Endothelial cell of umbilical vein (primary cell): Measurements from ENCODE around the gene RO60. TPM values are rescaled to one million over a fixed set of nuclear protein-coding genes. Genes with fewer than 3 reads are reported as not detected.

Source experiments
- BruUV-seq: library from RNA; stranded (reverse); fragments of 400-500 nt; replicated peaks from 2 replicates; lab custom pipeline; 2021; lab: Mats Ljungman, UMichigan
- CTCF ChIA-PET: fragments of 300-600, 350-600 bp; sonication (Branson Sonifier 250); formaldehyde crosslinking; loops from one replicate; lab custom pipeline; 2021; ENCODE audit warnings: antibody characterized with exemption, inconsistent platforms; lab: Charles Lee
- POLR2A ChIA-PET: fragments of 300-600, 350-600 bp; sonication (Branson Sonifier 250); formaldehyde crosslinking; loops from one replicate; lab custom pipeline; 2021; ENCODE audit warnings: antibody characterized with exemption, inconsistent platforms; lab: Charles Lee
- DNase-seq: peaks from one replicate; pipeline ENCODE4 v3.0.0-alpha.2; 2011; ENCODE audit warnings: low read depth, low spot score
- FAIRE-seq: peaks from 2 replicates; lab custom pipeline; 2011; peaks lifted over from hg19 to GRCh38; lab: Jason Lieb, UNC
- H2AFZ ChIP-seq: 2 replicates; pipeline ENCODE4 v1.6.0; 2012; ENCODE audit warnings: low read depth, low read length, control low read depth, inconsistent platforms
- H3K27ac ChIP-seq: 2 replicates; pipeline ENCODE4 v1.5.1; 2011; ENCODE audit warnings: low read depth, mild to moderate bottlenecking, control low read depth, low read length, moderate library complexity; ENCODE audit not compliant: insufficient read depth
- H3K27me3 ChIP-seq, 2 experiments: 2 replicates each; pipeline versions ENCODE4 v1.6.0 to v1.6.1; 2011; ENCODE audit warnings: low read length in 2 of 2, mixed read lengths in 1 of 2; ENCODE audit not compliant: control insufficient read depth in 2 of 2, insufficient read depth in 2 of 2
- H3K36me3 ChIP-seq, 2 experiments: 2 replicates in 1 of 2; 3 replicates in 1 of 2; pipeline ENCODE4 v1.5.1; 2011; ENCODE audit warnings: low read length in 2 of 2, mild to moderate bottlenecking in 1 of 2, moderate library complexity in 1 of 2; ENCODE audit not compliant: control insufficient read depth in 2 of 2, insufficient read depth in 2 of 2; ENCODE audit errors: extremely low read depth in 1 of 2
- H3K4me1 ChIP-seq: 3 replicates; pipeline ENCODE4 v1.5.1; 2011; ENCODE audit warnings: mild to moderate bottlenecking, low read length; ENCODE audit not compliant: control insufficient read depth, insufficient read depth; ENCODE audit errors: extremely low read depth
- H3K4me2 ChIP-seq: 2 replicates; pipeline ENCODE4 v1.6.1; 2011; ENCODE audit warnings: low read length, control low read depth, mixed read lengths; ENCODE audit not compliant: insufficient read depth
- H3K4me3 ChIP-seq, 3 experiments: fragments of 200-600 bp in 1 of 3; sonication (generic), shearing (Covaris generic) in 1 of 3; replicated peaks in 1 of 3; 2 replicates each; pipeline ENCODE4 v1.5.1; 2011 to 2016; ENCODE audit warnings: control low read depth in 3 of 3, low read length in 3 of 3, mild to moderate bottlenecking in 2 of 3, inconsistent platforms in 1 of 3, low read depth in 1 of 3, moderate library complexity in 1 of 3; ENCODE audit not compliant: insufficient read depth in 1 of 3
- H3K79me2 ChIP-seq: 2 replicates; pipeline ENCODE4 v1.6.0; 2012; ENCODE audit warnings: low read length, inconsistent platforms; ENCODE audit not compliant: control insufficient read depth, insufficient read depth
- H3K9ac ChIP-seq: replicated peaks from 2 replicates; pipeline ENCODE3; 2011; ENCODE audit warnings: low read length, control low read depth; ENCODE audit not compliant: insufficient read depth; ENCODE audit errors: extremely low read depth
- H3K9me1 ChIP-seq: replicated peaks from 3 replicates; pipeline ENCODE4 v1.6.0; 2011; ENCODE audit warnings: mild to moderate bottlenecking, low read length; ENCODE audit not compliant: control insufficient read depth, insufficient read depth; ENCODE audit errors: extremely low read depth
- H3K9me3 ChIP-seq: replicated peaks from 2 replicates; pipeline ENCODE4 v1.5.1; 2012; ENCODE audit warnings: low read length, inconsistent platforms; ENCODE audit not compliant: control insufficient read depth, insufficient read depth
- H4K20me1 ChIP-seq: replicated peaks from 2 replicates; pipeline ENCODE3; 2011; ENCODE audit warnings: mild to moderate bottlenecking, low read length; ENCODE audit not compliant: control insufficient read depth, insufficient read depth; ENCODE audit errors: extremely low read depth
- CTCF ChIP-seq, 2 donors: IDR thresholded peaks; 1 replicate in 1 of 2; 2 replicates in 1 of 2; pipeline ENCODE4 v1.5.1; 2011; ENCODE audit warnings: low read length in 2 of 2, mild to moderate bottlenecking in 2 of 2, moderate library complexity in 2 of 2, control low read depth in 1 of 2, inconsistent platforms in 1 of 2, low read depth in 1 of 2; ENCODE audit not compliant: insufficient read depth in 1 of 2; ENCODE audit errors: extremely low read depth in 1 of 2
- EZH2 ChIP-seq: IDR thresholded peaks from 2 replicates; pipeline ENCODE4 v1.6.1; 2012; ENCODE audit warnings: borderline replicate concordance, low read depth, mild to moderate bottlenecking, moderate library complexity, low read length, inconsistent platforms; ENCODE audit not compliant: severe bottlenecking
- FOS ChIP-seq: IDR thresholded peaks from 2 replicates; pipeline ENCODE4 v1.6.1; 2011; ENCODE audit warnings: mild to moderate bottlenecking, low read length, moderate library complexity, borderline replicate concordance; ENCODE audit not compliant: insufficient read depth
- GATA2 ChIP-seq: IDR thresholded peaks from 2 replicates; pipeline ENCODE4 v1.7.0; 2011; ENCODE audit warnings: low read depth, mild to moderate bottlenecking, moderate library complexity, mixed read lengths, low read length; ENCODE audit not compliant: insufficient read length, insufficient read depth
- JUN ChIP-seq: IDR thresholded peaks from 2 replicates; pipeline ENCODE4 v1.6.1; 2011; ENCODE audit warnings: borderline replicate concordance, low read depth; ENCODE audit not compliant: insufficient read length, insufficient read depth
- MAX ChIP-seq: IDR thresholded peaks from 2 replicates; pipeline ENCODE4 v1.6.1; 2011; ENCODE audit not compliant: insufficient read depth, insufficient read length
- MYC ChIP-seq: IDR thresholded peaks from one replicate; pipeline ENCODE4 v1.6.1; 2011; ENCODE audit warnings: mild to moderate bottlenecking, low read depth, low read length
- POLR2A ChIP-seq: IDR thresholded peaks from 2 replicates; pipeline ENCODE4 v1.6.1; 2012; ENCODE audit warnings: low read depth, mild to moderate bottlenecking, control low read depth, low read length
- POLR2AphosphoS5 ChIP-seq: IDR thresholded peaks from 2 replicates; pipeline ENCODE4 v1.6.1; 2012; ENCODE audit warnings: low read depth, mild to moderate bottlenecking, control low read depth, low read length, moderate library complexity; ENCODE audit not compliant: insufficient read depth
- dilution Hi-C: fragments of 300-500 bp; cut with MboI; formaldehyde crosslinking; loops from one replicate; pipeline ENCODE4 v1.15.0; 2019; ENCODE audit warnings: low sequenced_read_pairs; ENCODE audit not compliant: extremely low pct_ligation_motif_present
- intact Hi-C: fragments of 100-400 bp; cut with micrococcal nuclease; formaldehyde crosslinking; loops from one replicate; pipeline ENCODE4 v1.10.0; 2022
- polyA plus RNA-seq, 4 experiments: library from polyadenylated mRNA; depleted of rRNA in 3 of 4; stranded (reverse) in 3 of 4; unstranded in 1 of 4; fragments of >200 nt; gene quantifications; 2 replicates each; pipeline versions ENCODE4 v1.2.1 to v1.2.3, GENCODE V29; 2011 to 2012; ENCODE audit warnings: missing spikeins in 1 of 4
- total RNA-seq: library from RNA; stranded (reverse); gene quantifications from 2 replicates; pipeline ENCODE4 v1.2.3, GENCODE V29; 2021

Gene RO60
- total and polyA plus RNA-seq, 2 donors (not counting 3 experiments of a cell fraction or from before 2014, with no cell fraction given): 11.1 to 60.3 TPM

GRCh38 chr1:193014400-193014799 is 45.0 kb upstream of the RO60 start:
- TF ChIP-seq JUN: no peak
- BruUV-seq: no TSS peak
- Histone ChIP-seq H3K27me3 (no peaks in the 10 kb centered on the region), H3K9me3 (no peaks in the 10 kb centered on the region), H3K79me2 (no peaks in the 10 kb centered on the region), H2AFZ (no peak overlapping the region), H4K20me1 (no peaks in the 10 kb centered on the region), H3K9ac (no peak overlapping the region), H3K4me3 (no peak overlapping the region), H3K27ac (no peak overlapping the region), H3K4me2 (no peak overlapping the region), H3K9me1 (no peaks in the 10 kb centered on the region), H3K4me1 (peaks cover 5% of the 10 kb centered on the region), H3K36me3 (no peaks in the 10 kb centered on the region)
- ChIA-PET CTCF (interaction anchor here (0.9 to 8.5 kb wide), 9 partner anchors 10 to 539 kb away, joined by 3 to 163 read pairs (median 3); no protein-coding TSS in a partner anchor), POLR2A (interaction anchor here (1.7 kb wide), 1 partner anchor 206 kb away, joined by 8 read pairs; the partner anchor contains the start of gene RGS2)
- no peak for FAIRE-seq
- intact Hi-C loops: loop anchor here (10.0 kb wide), 1 partner anchor 430 kb away; no protein-coding TSS in a partner anchor
- dilution Hi-C loops: loop anchor here (25.0 kb wide), 1 partner anchor 202 kb away; the partner anchor contains the start of gene RGS2
- DNase-seq: no peak

- FAIRE-seq (no peak), DNase-seq (no peak)
- intact Hi-C loops (loop anchor here (10.0 kb wide), 1 partner anchor 432 kb away; no protein-coding TSS in a partner anchor), dilution Hi-C loops (loop anchor here (25.0 kb wide), 1 partner anchor 204 kb away; the partner anchor contains the start of gene RGS2)
- no peak overlapping the region for H3K4me2 ChIP-seq
- no peaks in the 10 kb centered on the region for H4K20me1 ChIP-seq
- H3K4me3 ChIP-seq: no peak overlapping the region
- H3K27me3 ChIP-seq: no peaks in the 10 kb centered on the region
- ChIA-PET CTCF (interaction anchor here (6.7 to 8.5 kb wide), 2 partner anchors 210 to 542 kb away, joined by 163 to 550 read pairs; partner anchors contain the start of gene RGS2), POLR2A (no interaction called here)
- H3K9me3 ChIP-seq: no peaks in the 10 kb centered on the region
- no peak overlapping the region for H2AFZ ChIP-seq
- no peak overlapping the region for H3K9ac ChIP-seq
- H3K36me3 ChIP-seq: no peaks in the 10 kb centered on the region
- no peak overlapping the region for H3K27ac ChIP-seq
- H3K4me1 ChIP-seq: peaks cover 5% of the 10 kb centered on the region
- BruUV-seq: no TSS peak
- TF ChIP-seq JUN (no peak), POLR2AphosphoS5 (no peak), CTCF (IDR thresholded peaks at IDR 0.05; ENCODE audit: extremely low read depth in 1 of 2, insufficient read depth in 1 of 2, low read depth in 1 of 2, low read length in 2 of 2) (no peak), POLR2A (no peak), EZH2 (no peak), GATA2 (no peak), FOS (no peak), MYC (no peak), MAX (no peak)
- H3K79me2 ChIP-seq: no peaks in the 10 kb centered on the region
- H3K9me1 ChIP-seq: no peaks in the 10 kb centered on the region
These were observed 42.6 kb upstream of the RO60 start for GRCh38 chr1:193016788-193017187.
